Fibroblast of pulmonary artery (primary cell): ENCODE measurements around the gene CYP2A13.
"Not testable (repeated sequence)": the region's sequence is repeated elsewhere in the genome, so short reads cannot be mapped to it uniquely, and the experiment has no call there.

ENCODE experiments used
- DNase-seq: peaks from one replicate; pipeline ENCODE4 v3.0.0-alpha.2; 2010; ENCODE audit warnings: low read depth
- H3K4me3 ChIP-seq: replicated peaks from 2 replicates; pipeline ENCODE4 v1.5.1; 2011; ENCODE audit warnings: low read depth, mild to moderate bottlenecking, control low read depth, low read length, moderate library complexity
- TF ChIP-seq, protein P1 (sequence below): IDR thresholded peaks from 2 replicates; pipeline ENCODE4 v1.5.1; 2011; ENCODE audit warnings: mild to moderate bottlenecking, control low read depth, low read length, inconsistent platforms; ENCODE audit errors: missing control alignments

Gene CYP2A13

DNA sequence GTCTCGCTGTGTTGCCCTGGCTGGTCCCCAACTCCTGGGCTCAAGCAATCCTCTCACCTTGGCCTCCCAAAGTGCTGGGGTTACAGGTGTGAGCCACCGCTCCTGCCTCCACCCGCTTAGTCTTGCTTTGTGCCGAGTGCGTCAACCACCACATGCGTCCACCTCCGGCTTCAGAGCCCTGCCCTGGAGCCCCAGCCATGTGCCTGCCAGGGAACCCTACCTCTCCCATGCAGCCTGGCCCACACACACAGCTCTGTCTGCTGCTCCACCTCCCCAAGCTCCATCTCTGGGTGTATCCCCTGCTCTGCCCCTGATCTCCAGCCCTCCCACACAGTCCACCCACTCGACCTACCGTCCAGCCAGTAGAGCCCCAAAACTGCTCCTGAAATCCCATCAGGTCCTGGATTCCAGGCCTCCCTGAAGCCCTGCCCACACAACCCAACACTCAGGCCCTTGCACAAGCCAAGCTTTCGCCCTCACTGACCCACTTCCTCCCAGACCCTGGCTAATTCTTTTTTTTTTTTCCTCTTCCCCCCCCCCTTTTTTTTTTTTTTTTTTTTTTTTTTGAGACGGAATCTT is 35.6 kb downstream of the CYP2A13 start:
- H3K4me3 ChIP-seq: no peak overlapping the region
- TF ChIP-seq, protein P1, sequence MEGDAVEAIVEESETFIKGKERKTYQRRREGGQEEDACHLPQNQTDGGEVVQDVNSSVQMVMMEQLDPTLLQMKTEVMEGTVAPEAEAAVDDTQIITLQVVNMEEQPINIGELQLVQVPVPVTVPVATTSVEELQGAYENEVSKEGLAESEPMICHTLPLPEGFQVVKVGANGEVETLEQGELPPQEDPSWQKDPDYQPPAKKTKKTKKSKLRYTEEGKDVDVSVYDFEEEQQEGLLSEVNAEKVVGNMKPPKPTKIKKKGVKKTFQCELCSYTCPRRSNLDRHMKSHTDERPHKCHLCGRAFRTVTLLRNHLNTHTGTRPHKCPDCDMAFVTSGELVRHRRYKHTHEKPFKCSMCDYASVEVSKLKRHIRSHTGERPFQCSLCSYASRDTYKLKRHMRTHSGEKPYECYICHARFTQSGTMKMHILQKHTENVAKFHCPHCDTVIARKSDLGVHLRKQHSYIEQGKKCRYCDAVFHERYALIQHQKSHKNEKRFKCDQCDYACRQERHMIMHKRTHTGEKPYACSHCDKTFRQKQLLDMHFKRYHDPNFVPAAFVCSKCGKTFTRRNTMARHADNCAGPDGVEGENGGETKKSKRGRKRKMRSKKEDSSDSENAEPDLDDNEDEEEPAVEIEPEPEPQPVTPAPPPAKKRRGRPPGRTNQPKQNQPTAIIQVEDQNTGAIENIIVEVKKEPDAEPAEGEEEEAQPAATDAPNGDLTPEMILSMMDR: no peak
- no peak for DNase-seq

DNA sequence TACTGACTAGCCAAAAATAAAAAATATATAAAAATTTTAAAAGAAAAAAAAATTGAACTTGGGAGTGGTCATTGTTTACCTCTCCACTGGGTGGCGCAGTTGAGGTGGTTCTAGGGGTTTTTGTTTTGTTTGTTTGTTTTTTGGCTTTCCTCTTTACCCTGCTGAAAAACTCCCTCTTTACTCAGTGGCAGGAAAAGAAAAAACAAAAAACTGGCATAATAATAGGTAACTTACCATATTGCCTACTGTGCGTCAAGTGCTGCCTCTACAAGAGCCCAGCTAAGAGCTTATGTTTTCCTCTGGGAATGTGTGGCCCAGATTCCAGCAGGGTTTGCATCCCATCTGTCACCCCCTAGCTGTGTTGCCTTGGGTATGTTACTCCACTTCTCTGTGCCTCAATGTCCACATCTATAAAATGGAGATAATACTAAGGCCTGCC is 38.5 kb downstream of the CYP2A13 start:
- H3K4me3 ChIP-seq: not testable (repeated sequence)
- peak; percentile 31 for DNase-seq
- TF ChIP-seq, protein P1: peak; percentile 59

DNA sequence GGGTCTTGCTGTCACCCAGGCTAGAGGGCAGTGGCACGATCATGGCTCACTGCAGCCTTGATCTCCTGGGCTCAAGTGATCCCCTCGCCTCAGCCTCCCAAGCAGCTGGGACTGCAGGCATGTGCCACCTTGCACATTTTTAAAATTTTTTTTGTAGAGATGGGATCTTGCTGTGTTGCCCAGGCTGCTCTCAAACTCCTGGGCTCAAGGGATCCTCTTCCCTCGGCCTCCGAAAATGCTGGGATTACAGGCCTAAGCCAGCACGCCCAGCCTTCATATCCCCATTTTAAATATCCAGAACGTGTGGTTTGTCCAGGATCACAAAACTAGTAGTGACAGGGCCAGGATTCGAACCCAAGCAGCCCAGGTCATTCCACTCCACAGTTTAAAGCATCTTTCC is 39.1 kb downstream of the CYP2A13 start:
- H3K4me3 ChIP-seq, DNase-seq: not testable (repeated sequence)

DNA sequence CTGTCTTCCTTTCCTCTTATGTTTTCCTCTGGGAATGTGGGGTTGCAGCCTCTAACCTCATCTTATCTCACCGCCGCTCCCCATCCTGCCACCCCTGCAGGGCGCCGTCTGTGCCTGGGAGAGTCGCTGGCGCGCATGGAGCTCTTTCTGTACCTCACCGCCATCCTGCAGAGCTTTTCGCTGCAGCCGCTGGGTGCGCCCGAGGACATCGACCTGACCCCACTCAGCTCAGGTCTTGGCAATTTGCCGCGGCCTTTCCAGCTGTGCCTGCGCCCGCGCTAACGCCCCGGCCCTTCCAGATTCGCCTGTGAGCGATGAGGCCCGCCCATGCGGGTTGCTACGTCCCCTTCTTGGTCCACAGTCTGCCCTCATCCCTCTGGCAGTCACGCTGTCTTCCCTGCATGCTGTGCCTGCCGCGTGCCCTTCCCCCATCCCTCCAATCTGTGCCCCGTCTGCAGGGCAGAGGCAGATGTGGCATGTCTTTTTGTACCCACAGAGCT is 39.6 kb downstream of the CYP2A13 start:
- TF ChIP-seq, protein P1: peak; percentile 19

DNA sequence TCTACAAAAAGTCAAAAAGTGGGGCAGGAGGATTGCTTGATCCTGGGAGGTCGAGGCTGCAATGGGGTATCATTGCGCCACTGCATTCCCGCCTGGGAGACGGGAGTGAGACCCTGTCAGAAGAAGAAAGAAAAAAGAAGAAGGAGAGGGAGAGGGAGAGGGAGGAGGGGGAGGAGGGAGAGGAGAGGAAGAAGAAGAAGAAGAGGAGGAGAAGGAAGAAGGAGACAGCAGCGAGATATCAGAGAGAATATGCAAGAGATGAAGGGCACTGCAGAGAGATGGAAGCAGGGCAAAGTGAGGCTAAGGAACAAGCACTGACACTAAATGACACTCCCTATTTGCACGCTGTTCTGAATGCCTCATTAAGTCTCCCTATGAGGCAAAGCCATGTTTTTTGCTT is 40.4 kb downstream of the CYP2A13 start:
- TF ChIP-seq, protein P1: no peak
- no peak overlapping the region for H3K4me3 ChIP-seq
- DNase-seq: no peak

More for the DNA sequence above, 39.6 kb downstream of the CYP2A13 start:
- peak; percentile 18 for DNase-seq
- not testable (repeated sequence) for H3K4me3 ChIP-seq

DNA sequence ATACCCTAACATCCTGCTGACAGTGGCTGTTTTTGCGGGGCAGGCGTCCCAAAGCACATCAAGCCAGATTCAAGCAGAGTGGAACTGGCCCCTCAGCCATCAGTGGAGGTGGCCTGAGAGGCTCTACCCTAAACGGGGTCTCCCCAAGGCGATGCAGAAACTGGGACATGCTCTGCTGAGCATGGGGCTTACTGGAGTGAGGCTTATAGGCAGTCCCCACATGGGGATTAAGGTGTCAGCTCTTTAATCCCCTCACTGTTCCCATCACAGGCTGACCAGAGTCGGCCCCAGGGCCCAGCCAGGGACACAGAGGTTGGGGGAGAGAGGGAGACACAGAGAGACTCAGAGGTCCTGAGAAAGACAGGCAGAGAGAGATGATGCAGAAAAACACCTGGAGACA is 42.9 kb downstream of the CYP2A13 start:
- TF ChIP-seq, protein P1: no peak
- no peak overlapping the region for H3K4me3 ChIP-seq
- no peak for DNase-seq

DNA sequence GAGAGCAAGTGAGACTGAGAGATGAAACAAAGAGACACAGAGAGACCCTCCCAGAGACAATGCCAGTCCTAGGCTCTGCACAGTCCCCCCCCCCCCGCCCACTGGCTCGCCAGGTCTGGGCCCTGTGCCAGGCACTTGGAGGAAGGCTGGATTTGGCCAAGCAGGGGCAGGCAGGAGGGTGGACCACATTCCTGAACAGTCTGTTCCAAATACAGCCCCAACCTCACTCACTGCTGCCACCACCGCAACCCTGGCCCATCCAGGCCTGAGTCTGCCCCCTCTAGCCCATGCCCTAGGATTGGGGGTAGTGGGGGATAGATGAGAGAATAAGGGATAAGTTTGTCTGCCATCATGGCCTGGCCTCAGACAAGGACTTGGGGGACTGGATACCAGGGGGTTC is 45.0 kb downstream of the CYP2A13 start:
- TF ChIP-seq, protein P1: no peak
- no peak for DNase-seq
- no peak overlapping the region for H3K4me3 ChIP-seq
